GM12878 (cell line): Measurements from ENCODE around the gene ASPG.

Source experiments
- CTCF ChIP-seq, 3 experiments: IDR thresholded peaks in 2 of 3; conservative IDR thresholded peaks in 1 of 3; 2 replicates each; pipeline ENCODE4 v1.5.1; 2011; ENCODE audit warnings: low read depth in 3 of 3, low read length in 3 of 3, mild to moderate bottlenecking in 3 of 3, control low read depth in 2 of 3, moderate library complexity in 2 of 3, inconsistent platforms in 1 of 3, mixed read lengths in 1 of 3; ENCODE audit not compliant: control insufficient read depth in 2 of 3, insufficient read depth in 1 of 3; ENCODE audit errors: extremely low read depth in 1 of 3
- FOXM1 ChIP-seq: IDR thresholded peaks from 2 replicates; pipeline ENCODE4 v1.6.1; 2012; ENCODE audit warnings: low read depth, mild to moderate bottlenecking, inconsistent platforms, low read length, moderate library complexity
- MYC ChIP-seq: IDR thresholded peaks from 2 replicates; pipeline ENCODE4 v1.6.1; 2011; ENCODE audit warnings: mild to moderate bottlenecking, low read length, moderate library complexity, inconsistent platforms; ENCODE audit not compliant: insufficient read depth, insufficient replicate concordance, insufficient read length, severe bottlenecking
- NKRF ChIP-seq: fragments of 450-650 bp; conservative IDR thresholded peaks from 2 replicates; pipeline ENCODE4 v1.6.1; 2017; ENCODE audit warnings: mild to moderate bottlenecking, moderate library complexity
- PKNOX1 ChIP-seq: fragments of 450-650 bp; IDR thresholded peaks from 2 replicates; pipeline ENCODE4 v1.6.1; 2016; ENCODE audit warnings: mild to moderate bottlenecking
- RAD21 ChIP-seq: IDR thresholded peaks from 2 replicates; pipeline ENCODE4 v1.6.1; 2011; ENCODE audit warnings: mild to moderate bottlenecking, low read depth, low read length, moderate library complexity; ENCODE audit not compliant: insufficient read depth
- RELA ChIP-seq: fragments of 450-650 bp; IDR thresholded peaks from 2 replicates; pipeline ENCODE4 v1.8.0; 2014; ENCODE audit warnings: borderline replicate concordance; ENCODE audit not compliant: partially characterized antibody
- RFX5 ChIP-seq: IDR thresholded peaks from 2 replicates; pipeline ENCODE4 v1.6.1; 2011; ENCODE audit warnings: low read depth, low read length, improper control_type of control experiment
- SP1 ChIP-seq: IDR thresholded peaks from one replicate; pipeline ENCODE4 v1.6.1; 2011; ENCODE audit warnings: low read depth, low read length
- TCF12 ChIP-seq: IDR thresholded peaks from 2 replicates; pipeline ENCODE4 v1.6.1; 2011; ENCODE audit warnings: low read depth, mild to moderate bottlenecking, low read length
- TCF7 ChIP-seq: IDR thresholded peaks from 2 replicates; pipeline ENCODE4 v1.6.1; 2014; ENCODE audit warnings: antibody characterized with exemption, borderline replicate concordance
- ZNF24 ChIP-seq: fragments of 450-650 bp; IDR thresholded peaks from 2 replicates; pipeline ENCODE4 v1.6.1; 2017; ENCODE audit warnings: antibody characterized with exemption, mild to moderate bottlenecking
- ZSCAN29 ChIP-seq: fragments of 450-650 bp; IDR thresholded peaks from 2 replicates; pipeline ENCODE4 v1.6.1; 2017; ENCODE audit warnings: mild to moderate bottlenecking, moderate library complexity

- TF ChIP-seq CTCF (IDR thresholded peaks at IDR 0.05 in 2 of 3, conservative IDR thresholded peaks at IDR 0.05 in 1 of 3; ENCODE audit: control insufficient read depth in 2 of 3, extremely low read depth in 1 of 3, insufficient read depth in 1 of 3, low read depth in 3 of 3, low read length in 3 of 3) (no peak), RAD21 (no peak), NKRF (no peak), TCF7 (no peak), SP1 (no peak), MYC (no peak), ZSCAN29 (no peak), ZNF24 (no peak), FOXM1 (no peak), PKNOX1 (no peak), RELA (no peak), TCF12 (no peak), RFX5 (no peak)
Measured at GRCh38 chr14:104151026-104151381, 65.5 kb downstream of the ASPG start.
